Glutamatergic neuron (in vitro differentiated cells): ENCODE results near the gene TJP1. TPM values are rescaled to one million over a fixed set of nuclear protein-coding genes. Genes with fewer than 3 reads are reported as not detected.
"Not testable (repeated sequence)": the region's sequence is repeated elsewhere in the genome, so short reads cannot be mapped to it uniquely, and the experiment has no call there.

Experiments
- DNase-seq: peaks from one replicate; pipeline ENCODE4 v3.0.0; 2022
- H3K27ac Mint-ChIP-seq: one replicate; pipeline ENCODE4 v1.8.0; 2020; ENCODE audit warnings: mild to moderate bottlenecking, mixed read lengths, inconsistent platforms; ENCODE audit not compliant: unreplicated experiment
- H3K27me3 Mint-ChIP-seq: one replicate; pipeline ENCODE4 v1.8.0; 2020; ENCODE audit warnings: mild to moderate bottlenecking, moderate library complexity, mixed read lengths, inconsistent platforms; ENCODE audit not compliant: unreplicated experiment
- H3K36me3 Mint-ChIP-seq: one replicate; pipeline ENCODE4 v1.8.0; 2020; ENCODE audit warnings: mild to moderate bottlenecking, mixed read lengths, inconsistent platforms; ENCODE audit not compliant: unreplicated experiment
- H3K4me1 Mint-ChIP-seq: one replicate; pipeline ENCODE4 v1.8.0; 2020; ENCODE audit warnings: mild to moderate bottlenecking, low read depth, mixed read lengths, inconsistent platforms; ENCODE audit not compliant: unreplicated experiment
- H3K4me3 Mint-ChIP-seq: one replicate; pipeline ENCODE4 v1.8.0; 2020; ENCODE audit warnings: mild to moderate bottlenecking, mixed read lengths, inconsistent platforms; ENCODE audit not compliant: unreplicated experiment
- H3K9me3 Mint-ChIP-seq: one replicate; pipeline ENCODE4 v1.8.0; 2020; ENCODE audit warnings: mild to moderate bottlenecking, moderate library complexity, mixed read lengths, inconsistent platforms; ENCODE audit not compliant: unreplicated experiment
- CTCF ChIP-seq: fragments of 200-600 bp; sonication (generic); IDR thresholded peaks from one replicate; pipeline ENCODE4 v1.5.0; 2021; ENCODE audit not compliant: partially characterized antibody, unreplicated experiment
- total RNA-seq: library from RNA; stranded (reverse); fragmentation: NEBNext Ultra II Directional; extraction: Animal tissue kit (Norgen Biotek cat#: 25700); gene quantifications from one replicate; pipeline ENCODE4 v1.2.1, GENCODE V29; 2021; ENCODE audit not compliant: unreplicated experiment

TJP1 gene
- total RNA-seq, 1 donor from 2014 or later: 129 TPM

- no peak for TF ChIP-seq CTCF
- peaks cover 13% of the 10 kb centered on the region for H3K27me3 Mint-ChIP-seq
- H3K4me1 Mint-ChIP-seq: peaks cover 25% of the 10 kb centered on the region
- peak overlapping the region; percentile 78 for H3K27ac Mint-ChIP-seq
- peaks cover 4% of the 10 kb centered on the region for H3K36me3 Mint-ChIP-seq
- no peak for DNase-seq
- H3K4me3 Mint-ChIP-seq: peak overlapping the region; percentile 89
- peaks cover 10% of the 10 kb centered on the region for H3K9me3 Mint-ChIP-seq
Observed at GRCh38 chr15:29820394-29821154, 1.7 kb downstream of the TJP1 start.

GRCh38 chr15:29819979-29820378 lies 2.3 kb downstream of the TJP1 start:
- no peak for TF ChIP-seq CTCF
- H3K9me3 Mint-ChIP-seq: peaks cover 10% of the 10 kb centered on the region
- H3K4me3 Mint-ChIP-seq: peak overlapping the region; percentile 89
- H3K27me3 Mint-ChIP-seq: peaks cover 13% of the 10 kb centered on the region
- peaks cover 4% of the 10 kb centered on the region for H3K36me3 Mint-ChIP-seq
- H3K4me1 Mint-ChIP-seq: peaks cover 30% of the 10 kb centered on the region
- peak overlapping the region; percentile 6 for H3K27ac Mint-ChIP-seq
- no peak for DNase-seq

GRCh38 chr15:29818141-29818540 lies 4.1 kb downstream of the TJP1 start:
- H3K27me3 Mint-ChIP-seq: peaks cover 10% of the 10 kb centered on the region
- H3K27ac Mint-ChIP-seq: peak overlapping the region; percentile 17
- no peak overlapping the region for H3K4me3 Mint-ChIP-seq
- peaks cover 4% of the 10 kb centered on the region for H3K36me3 Mint-ChIP-seq
- peaks cover 44% of the 10 kb centered on the region for H3K4me1 Mint-ChIP-seq
- H3K9me3 Mint-ChIP-seq: peaks cover 10% of the 10 kb centered on the region
- no peak for DNase-seq
- TF ChIP-seq CTCF: no peak

GRCh38 chr15:29817455-29817854 lies 4.8 kb downstream of the TJP1 start:
- H3K9me3 Mint-ChIP-seq: not testable (repeated sequence)
- Mint-ChIP-seq H3K27ac (peak overlapping the region; percentile 92), H3K4me3 (peak overlapping the region; percentile 9)

GRCh38 chr15:29815000-29815710 lies 7.1 kb downstream of the TJP1 start:
- Mint-ChIP-seq H3K4me1 (peaks cover 61% of the 10 kb centered on the region), H3K4me3 (peak overlapping the region; percentile 61), H3K27me3 (peaks cover 3% of the 10 kb centered on the region), H3K9me3 (peaks cover 2% of the 10 kb centered on the region), H3K27ac (peak overlapping the region; percentile 80), H3K36me3 (peaks cover 4% of the 10 kb centered on the region)
- TF ChIP-seq CTCF: no peak
- DNase-seq: no peak

More at GRCh38 chr15:29817455-29817854, 4.8 kb downstream of the TJP1 start:
- not testable (repeated sequence) for DNase-seq, H3K36me3 Mint-ChIP-seq, H3K27me3 Mint-ChIP-seq
- H3K4me1 Mint-ChIP-seq: peaks cover 44% of the 10 kb centered on the region
